Osteoblast (primary cell): ENCODE measurements around the gene ZNF358. TPM values are rescaled to one million over a fixed set of nuclear protein-coding genes. Genes with fewer than 3 reads are reported as not detected.

Experiments used
- DNase-seq: peaks from one replicate; pipeline ENCODE4 v3.0.0; 2011; ENCODE audit warnings: low spot score, mixed read lengths; ENCODE audit not compliant: insufficient read length; ENCODE audit errors: missing footprints
- H2AFZ ChIP-seq: 2 replicates; pipeline ENCODE4 v1.6.0; 2011; ENCODE audit warnings: mild to moderate bottlenecking, low read length
- H3K27ac ChIP-seq: 2 replicates; pipeline ENCODE4 v1.5.1; 2011; ENCODE audit warnings: mild to moderate bottlenecking, low read depth, low read length, moderate library complexity
- H3K27me3 ChIP-seq: 2 replicates; pipeline ENCODE4 v1.6.0; 2012; ENCODE audit warnings: mild to moderate bottlenecking, control low read depth, inconsistent platforms, low read length, moderate library complexity; ENCODE audit not compliant: insufficient read depth
- H3K36me3 ChIP-seq: 2 replicates; pipeline ENCODE4 v1.5.1; 2011; ENCODE audit warnings: mild to moderate bottlenecking, low read length, control low read depth, moderate library complexity; ENCODE audit not compliant: insufficient read depth
- H3K4me1 ChIP-seq: 2 replicates; pipeline ENCODE4 v1.5.1; 2011; ENCODE audit warnings: mild to moderate bottlenecking, low read length, control low read depth, moderate library complexity; ENCODE audit not compliant: insufficient read depth
- H3K4me2 ChIP-seq: 2 replicates; pipeline ENCODE4 v1.6.0; 2011; ENCODE audit warnings: mild to moderate bottlenecking, low read length; ENCODE audit not compliant: insufficient read depth
- H3K4me3 ChIP-seq: fragments of 200-600 bp; sonication (generic); 3 replicates; pipeline ENCODE4 v1.5.1; 2012; ENCODE audit warnings: mild to moderate bottlenecking, low read length, inconsistent platforms; ENCODE audit not compliant: insufficient read depth
- H3K79me2 ChIP-seq: 2 replicates; pipeline ENCODE4 v1.6.0; 2012; ENCODE audit warnings: mild to moderate bottlenecking, low read length, control low read depth, inconsistent platforms; ENCODE audit not compliant: insufficient read depth
- H3K9me3 ChIP-seq: 2 replicates; pipeline ENCODE4 v1.5.1; 2011; ENCODE audit warnings: low read depth, low read length, control low read depth
- H4K20me1 ChIP-seq: 2 replicates; pipeline ENCODE4 v1.6.0; 2012; ENCODE audit warnings: mild to moderate bottlenecking, low read length, control low read depth; ENCODE audit not compliant: insufficient read depth
- CTCF ChIP-seq: IDR thresholded peaks from 2 replicates; pipeline ENCODE4 v1.5.1; 2011; ENCODE audit warnings: mild to moderate bottlenecking, low read depth, low read length, moderate library complexity; ENCODE audit errors: extremely low read depth
- total RNA-seq: library from RNA; depleted of rRNA; stranded (reverse); fragments of >200 nt; gene quantifications from 2 replicates; pipeline ENCODE4 v1.2.3, GENCODE V29; 2012

ZNF358 gene
- total RNA-seq, 1 donor = 26.1 TPM

DNA sequence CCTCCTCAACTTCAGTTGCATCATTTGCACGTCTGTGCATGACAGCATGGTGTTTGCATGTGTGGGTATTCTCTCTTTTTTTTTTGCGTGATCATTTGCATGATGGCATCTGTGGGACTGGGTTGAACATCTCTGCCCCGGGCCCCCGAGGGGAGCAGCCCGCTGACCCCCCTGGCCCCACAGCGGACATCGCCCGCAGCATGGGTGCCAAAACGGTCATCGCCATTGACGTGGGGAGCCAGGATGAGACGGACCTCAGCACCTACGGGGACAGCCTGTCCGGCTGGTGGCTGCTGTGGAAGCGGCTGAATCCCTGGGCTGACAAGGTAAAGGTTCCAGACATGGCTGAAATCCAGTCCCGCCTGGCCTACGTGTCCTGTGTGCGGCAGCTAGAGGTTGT is 42.8 kb downstream of the ZNF358 start:
- Histone ChIP-seq H3K36me3 (peaks cover 40% of the 10 kb centered on the region), H3K4me1 (no peaks in the 10 kb centered on the region), H3K79me2 (no peaks in the 10 kb centered on the region), H2AFZ (no peak overlapping the region), H3K4me3 (no peak overlapping the region), H3K27me3 (no peaks in the 10 kb centered on the region), H4K20me1 (peaks cover 3% of the 10 kb centered on the region), H3K9me3 (no peaks in the 10 kb centered on the region), H3K4me2 (no peak overlapping the region), H3K27ac (no peak overlapping the region)
- TF ChIP-seq CTCF = no peak
- DNase-seq = peak; percentile 37

DNA sequence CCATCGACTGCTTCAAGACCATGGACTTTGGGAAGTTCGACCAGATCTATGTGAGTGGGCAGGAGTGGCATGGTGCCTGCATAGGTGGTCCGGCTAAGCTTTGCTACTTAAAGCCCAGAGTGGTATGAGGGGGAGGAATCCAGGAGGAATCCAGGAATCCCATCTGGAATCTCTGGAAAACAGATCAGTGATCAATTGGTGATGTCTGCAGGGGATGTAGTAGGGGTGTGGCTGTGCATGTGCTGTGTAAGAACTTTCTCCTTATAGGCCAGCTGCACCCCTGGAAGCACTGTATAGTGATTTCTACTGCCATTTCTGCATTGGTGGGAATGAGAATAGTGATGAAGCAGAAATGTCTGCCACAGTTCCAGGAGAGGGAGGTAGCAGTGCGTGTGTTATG is 43.2 kb downstream of the ZNF358 start:
- no peak overlapping the region for H3K4me3 ChIP-seq
- H3K27me3 ChIP-seq = no peaks in the 10 kb centered on the region
- H3K27ac ChIP-seq = no peak overlapping the region
- no peaks in the 10 kb centered on the region for H3K9me3 ChIP-seq
- H3K79me2 ChIP-seq = no peaks in the 10 kb centered on the region
- H2AFZ ChIP-seq = no peak overlapping the region
- peak; percentile 54 for DNase-seq
- peaks cover 40% of the 10 kb centered on the region for H3K36me3 ChIP-seq
- no peak overlapping the region for H3K4me2 ChIP-seq
- TF ChIP-seq CTCF = no peak
- no peaks in the 10 kb centered on the region for H3K4me1 ChIP-seq
- peaks cover 3% of the 10 kb centered on the region for H4K20me1 ChIP-seq

DNA sequence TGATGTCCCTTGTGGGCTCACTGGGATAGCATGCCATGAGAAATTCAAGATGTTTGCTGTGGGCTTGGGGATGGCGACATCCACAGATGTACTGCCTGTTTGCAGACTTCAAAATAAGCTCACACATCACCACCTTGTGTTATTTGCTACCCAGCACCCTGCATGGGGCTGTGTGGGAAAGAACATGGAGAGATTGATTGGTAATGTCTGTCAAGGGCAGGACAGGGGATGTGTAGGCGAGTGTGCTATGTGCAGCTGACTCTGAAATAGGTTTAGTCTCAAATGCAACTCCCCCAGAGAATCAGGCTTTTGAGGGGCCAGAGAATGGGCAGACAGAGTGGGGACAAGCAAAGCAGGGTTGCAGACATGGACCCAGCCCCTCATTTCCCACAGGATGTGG is 44.4 kb downstream of the ZNF358 start:
- peaks cover 3% of the 10 kb centered on the region for H4K20me1 ChIP-seq
- H3K4me1 ChIP-seq = no peaks in the 10 kb centered on the region
- H3K79me2 ChIP-seq = no peaks in the 10 kb centered on the region
- no peak overlapping the region for H3K4me2 ChIP-seq
- H2AFZ ChIP-seq = no peak overlapping the region
- no peaks in the 10 kb centered on the region for H3K9me3 ChIP-seq
- H3K36me3 ChIP-seq = peaks cover 34% of the 10 kb centered on the region
- H3K27ac ChIP-seq = no peak overlapping the region
- no peaks in the 10 kb centered on the region for H3K27me3 ChIP-seq
- no peak overlapping the region for H3K4me3 ChIP-seq
- DNase-seq = peak; percentile 36
- no peak for TF ChIP-seq CTCF

DNA sequence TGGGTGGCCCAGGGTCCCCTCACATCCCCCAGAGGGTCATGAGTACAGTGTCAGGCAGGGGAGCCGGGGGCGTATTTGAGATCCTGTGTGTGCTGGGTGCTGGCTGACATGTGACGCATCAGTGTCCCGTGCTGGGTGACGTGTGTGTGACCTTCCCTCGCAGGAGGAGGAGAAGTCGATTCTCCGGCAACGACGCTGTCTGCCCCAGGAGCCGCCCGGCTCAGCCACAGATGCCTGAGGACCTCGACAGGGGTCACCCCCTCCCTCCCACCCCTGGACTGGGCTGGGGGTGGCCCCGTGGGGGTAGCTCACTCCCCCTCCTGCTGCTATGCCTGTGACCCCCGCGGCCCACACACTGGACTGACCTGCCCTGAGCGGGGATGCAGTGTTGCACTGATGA is 45.4 kb downstream of the ZNF358 start:
- Histone ChIP-seq H4K20me1 (peaks cover 3% of the 10 kb centered on the region), H3K27me3 (no peaks in the 10 kb centered on the region), H3K9me3 (no peaks in the 10 kb centered on the region), H3K4me2 (no peak overlapping the region), H3K4me3 (no peak overlapping the region), H2AFZ (no peak overlapping the region), H3K27ac (no peak overlapping the region), H3K36me3 (peaks cover 31% of the 10 kb centered on the region), H3K79me2 (no peaks in the 10 kb centered on the region), H3K4me1 (no peaks in the 10 kb centered on the region)
- DNase-seq = peak; percentile 48
- no peak for TF ChIP-seq CTCF
